ENCODE data around the gene WWOX. TPM values are rescaled to one million over a fixed set of nuclear protein-coding genes. Genes with fewer than 3 reads are reported as not detected.

The WWOX gene
- total RNA-seq, 1 donor from 2014 or later, result 106 TPM

DNA sequence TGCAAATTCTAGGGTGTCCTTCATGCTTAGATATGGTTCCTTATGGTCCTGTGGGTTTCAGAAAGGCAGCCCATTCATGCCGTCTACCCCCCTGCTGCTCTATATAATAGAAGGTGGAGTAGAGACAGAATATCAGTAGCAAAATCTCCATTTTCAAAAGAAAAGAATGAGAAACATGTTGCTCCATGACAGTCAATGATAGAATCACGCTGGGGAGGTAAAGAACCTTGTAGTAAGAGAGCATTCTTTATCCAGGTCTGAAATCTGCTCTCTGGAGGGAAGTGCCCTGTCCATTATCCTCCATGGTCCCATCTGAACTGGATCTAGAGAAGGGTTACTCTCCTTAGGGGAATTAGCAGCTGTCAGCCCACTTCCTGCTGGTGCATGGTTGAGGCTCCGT lies 272.8 kb downstream of the WWOX start:
- Histone ChIP-seq H3K27me3 (no peaks in the 10 kb centered on the region), H3K4me3 (no peak overlapping the region), H3K4me1 (no peaks in the 10 kb centered on the region), H3K27ac (no peak overlapping the region), H3K36me3 (no peaks in the 10 kb centered on the region), H3K9me3 (peaks cover 0 to 8% of the 10 kb centered on the region in 2 donors)
- intact Hi-C loops (cut with DNase I), result no loop called here
- DNase-seq (ENCODE audit: low spot score in 2 of 2), result no peak
- TF ChIP-seq, protein P1, sequence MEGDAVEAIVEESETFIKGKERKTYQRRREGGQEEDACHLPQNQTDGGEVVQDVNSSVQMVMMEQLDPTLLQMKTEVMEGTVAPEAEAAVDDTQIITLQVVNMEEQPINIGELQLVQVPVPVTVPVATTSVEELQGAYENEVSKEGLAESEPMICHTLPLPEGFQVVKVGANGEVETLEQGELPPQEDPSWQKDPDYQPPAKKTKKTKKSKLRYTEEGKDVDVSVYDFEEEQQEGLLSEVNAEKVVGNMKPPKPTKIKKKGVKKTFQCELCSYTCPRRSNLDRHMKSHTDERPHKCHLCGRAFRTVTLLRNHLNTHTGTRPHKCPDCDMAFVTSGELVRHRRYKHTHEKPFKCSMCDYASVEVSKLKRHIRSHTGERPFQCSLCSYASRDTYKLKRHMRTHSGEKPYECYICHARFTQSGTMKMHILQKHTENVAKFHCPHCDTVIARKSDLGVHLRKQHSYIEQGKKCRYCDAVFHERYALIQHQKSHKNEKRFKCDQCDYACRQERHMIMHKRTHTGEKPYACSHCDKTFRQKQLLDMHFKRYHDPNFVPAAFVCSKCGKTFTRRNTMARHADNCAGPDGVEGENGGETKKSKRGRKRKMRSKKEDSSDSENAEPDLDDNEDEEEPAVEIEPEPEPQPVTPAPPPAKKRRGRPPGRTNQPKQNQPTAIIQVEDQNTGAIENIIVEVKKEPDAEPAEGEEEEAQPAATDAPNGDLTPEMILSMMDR (IDR thresholded peaks at IDR 0.05), result no peak

DNA sequence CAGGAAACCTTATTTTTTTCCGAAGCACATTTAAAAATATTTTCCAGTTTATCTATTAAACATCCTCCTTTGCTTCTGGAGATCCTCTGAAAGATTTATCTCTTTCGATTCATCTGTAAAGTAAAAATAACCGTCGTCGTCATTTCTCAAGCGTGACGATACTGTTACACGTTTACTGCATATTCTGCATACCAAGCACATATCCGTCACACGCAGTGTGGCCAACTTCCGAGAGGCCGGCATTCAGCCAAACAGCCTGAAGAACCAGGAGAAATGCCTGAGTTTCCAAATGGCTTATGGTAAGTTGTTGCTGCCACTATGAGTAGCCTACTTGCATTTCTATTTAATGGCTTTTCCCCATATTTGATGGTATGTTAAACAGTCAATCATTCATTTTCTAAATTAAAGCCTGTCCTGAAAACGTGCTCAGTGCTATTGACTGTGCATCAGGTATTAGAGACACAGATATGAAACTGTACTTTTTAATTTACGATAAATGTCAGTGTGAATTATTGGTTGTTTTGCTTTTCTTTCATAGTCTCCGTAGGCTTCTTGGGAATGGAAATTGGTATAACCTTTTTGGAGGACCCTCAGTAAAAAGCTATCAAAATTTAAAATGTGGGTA lies 275.7 kb downstream of the WWOX start:
- TF ChIP-seq, protein P1 (IDR thresholded peaks at IDR 0.05), result no peak
- no peaks in the 10 kb centered on the region for H3K36me3 ChIP-seq
- no peak overlapping the region for H3K4me3 ChIP-seq
- H3K4me1 ChIP-seq, result no peaks in the 10 kb centered on the region
- H3K27me3 ChIP-seq, result no peaks in the 10 kb centered on the region
- DNase-seq (ENCODE audit: low spot score in 2 of 2), result peak in 1 of 2 donors; percentile 66
- H3K9me3 ChIP-seq, result peaks cover 0 to 8% of the 10 kb centered on the region in 2 donors
- H3K27ac ChIP-seq, result no peak overlapping the region
- intact Hi-C loops (cut with DNase I), result no loop called here

DNA sequence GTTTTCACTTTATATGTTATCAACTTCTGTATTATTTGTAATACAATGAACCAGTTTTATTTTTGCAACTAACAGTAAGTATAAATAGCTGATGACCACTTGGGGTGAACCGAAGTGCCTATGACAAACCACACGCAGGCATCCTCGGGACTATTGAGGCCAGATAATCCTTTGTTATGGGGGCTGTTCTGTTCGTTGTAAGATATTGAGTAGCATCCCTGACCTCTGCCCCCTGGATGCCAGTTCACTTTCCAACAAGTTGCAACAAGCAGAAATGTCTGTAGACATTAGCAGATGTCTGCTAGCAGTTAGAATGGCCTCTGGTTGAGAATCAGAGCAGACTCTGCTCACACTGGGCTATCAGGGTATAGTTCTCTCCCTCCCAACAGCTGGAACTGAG lies 277.0 kb downstream of the WWOX start:
- TF ChIP-seq, protein P1 (IDR thresholded peaks at IDR 0.05), result no peak
- Histone ChIP-seq H3K36me3 (no peaks in the 10 kb centered on the region), H3K4me1 (no peaks in the 10 kb centered on the region), H3K4me3 (no peak overlapping the region), H3K27me3 (no peaks in the 10 kb centered on the region), H3K9me3 (no peaks in the 10 kb centered on the region), H3K27ac (no peak overlapping the region)
- intact Hi-C loops (cut with DNase I), result no loop called here
- no peak for DNase-seq (ENCODE audit: low spot score in 2 of 2)

GRCh38 chr16:78377312-78377711 lies 277.9 kb downstream of the WWOX start:
- no peaks in the 10 kb centered on the region for H3K9me3 ChIP-seq
- H3K4me3 ChIP-seq, result no peak overlapping the region
- TF ChIP-seq, protein P1 (IDR thresholded peaks at IDR 0.05), result no peak
- intact Hi-C loops (cut with DNase I), result no loop called here
- H3K36me3 ChIP-seq, result no peaks in the 10 kb centered on the region
- DNase-seq (ENCODE audit: low spot score in 2 of 2), result no peak
- H3K27ac ChIP-seq, result no peak overlapping the region
- no peaks in the 10 kb centered on the region for H3K4me1 ChIP-seq
- no peaks in the 10 kb centered on the region for H3K27me3 ChIP-seq

GRCh38 chr16:78381060-78381459 lies 281.6 kb downstream of the WWOX start:
- H3K36me3 ChIP-seq, result no peaks in the 10 kb centered on the region
- no peaks in the 10 kb centered on the region for H3K27me3 ChIP-seq
- H3K4me3 ChIP-seq, result no peak overlapping the region
- TF ChIP-seq, protein P1 (IDR thresholded peaks at IDR 0.05), result no peak
- no peak for DNase-seq (ENCODE audit: low spot score in 2 of 2)
- no peaks in the 10 kb centered on the region for H3K9me3 ChIP-seq
- H3K4me1 ChIP-seq, result no peaks in the 10 kb centered on the region
- intact Hi-C loops (cut with DNase I), result no loop called here
- no peak overlapping the region for H3K27ac ChIP-seq

DNA sequence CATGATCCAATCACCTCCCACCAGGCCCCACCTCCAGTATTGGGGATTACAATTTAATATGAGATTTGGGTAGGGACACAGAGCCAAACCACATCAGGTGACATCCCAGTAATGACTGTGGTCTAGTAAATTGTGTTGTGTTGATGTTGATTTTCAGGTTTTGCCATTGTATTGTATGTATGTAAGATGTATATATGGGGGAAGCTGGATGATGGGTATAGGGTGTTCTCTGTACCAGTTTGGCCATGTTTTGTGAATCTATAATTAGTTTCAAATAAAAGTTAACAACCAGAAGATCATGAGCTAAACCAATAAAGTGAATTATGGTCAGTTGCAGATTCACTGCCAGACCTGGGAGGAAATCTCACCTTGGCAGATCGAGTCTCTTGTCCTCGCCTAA lies 283.7 kb downstream of the WWOX start:
- Histone ChIP-seq H3K4me3 (no peak overlapping the region), H3K27ac (no peak overlapping the region), H3K9me3 (no peaks in the 10 kb centered on the region), H3K36me3 (no peaks in the 10 kb centered on the region), H3K27me3 (no peaks in the 10 kb centered on the region), H3K4me1 (no peaks in the 10 kb centered on the region)
- TF ChIP-seq, protein P1 (IDR thresholded peaks at IDR 0.05), result no peak
- DNase-seq (ENCODE audit: low spot score in 2 of 2), result no peak
- intact Hi-C loops (cut with DNase I), result no loop called here
